Skeletal muscle cell (primary cell): ENCODE data around the gene NFRKB.
"Not testable (repeated sequence)": the region's sequence is repeated elsewhere in the genome, so short reads cannot be mapped to it uniquely, and the experiment has no call there.

Experiments
- DNase-seq: peaks from one replicate; pipeline ENCODE4 v3.0.0-alpha.2; 2010; ENCODE audit warnings: low read depth
- H3K4me3 ChIP-seq: 2 replicates; pipeline ENCODE4 v1.5.1; 2011; ENCODE audit warnings: low read depth, mild to moderate bottlenecking, control low read depth, low read length, moderate library complexity

The NFRKB gene

DNA sequence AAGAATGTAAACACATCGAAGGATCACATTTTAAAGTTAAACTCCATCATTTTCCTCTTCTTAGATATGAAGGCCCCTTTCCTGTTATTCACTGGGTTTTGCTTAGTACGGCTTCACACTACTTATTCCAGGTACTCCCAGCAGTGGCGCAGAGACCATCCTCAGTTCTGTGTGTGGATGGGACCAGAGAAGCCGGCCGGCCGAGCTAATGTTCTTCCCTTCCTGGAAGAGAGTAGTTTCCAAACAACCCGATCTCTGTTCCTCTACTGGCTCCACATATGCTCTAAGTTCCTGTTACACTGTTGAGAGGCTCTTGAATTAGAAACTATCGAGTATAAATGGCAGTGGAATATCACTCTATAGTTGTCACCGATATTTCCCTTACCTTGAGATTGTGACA is 684 bp upstream of the NFRKB start:
- peak overlapping the region; percentile 92 for H3K4me3 ChIP-seq
- DNase-seq, result no peak

DNA sequence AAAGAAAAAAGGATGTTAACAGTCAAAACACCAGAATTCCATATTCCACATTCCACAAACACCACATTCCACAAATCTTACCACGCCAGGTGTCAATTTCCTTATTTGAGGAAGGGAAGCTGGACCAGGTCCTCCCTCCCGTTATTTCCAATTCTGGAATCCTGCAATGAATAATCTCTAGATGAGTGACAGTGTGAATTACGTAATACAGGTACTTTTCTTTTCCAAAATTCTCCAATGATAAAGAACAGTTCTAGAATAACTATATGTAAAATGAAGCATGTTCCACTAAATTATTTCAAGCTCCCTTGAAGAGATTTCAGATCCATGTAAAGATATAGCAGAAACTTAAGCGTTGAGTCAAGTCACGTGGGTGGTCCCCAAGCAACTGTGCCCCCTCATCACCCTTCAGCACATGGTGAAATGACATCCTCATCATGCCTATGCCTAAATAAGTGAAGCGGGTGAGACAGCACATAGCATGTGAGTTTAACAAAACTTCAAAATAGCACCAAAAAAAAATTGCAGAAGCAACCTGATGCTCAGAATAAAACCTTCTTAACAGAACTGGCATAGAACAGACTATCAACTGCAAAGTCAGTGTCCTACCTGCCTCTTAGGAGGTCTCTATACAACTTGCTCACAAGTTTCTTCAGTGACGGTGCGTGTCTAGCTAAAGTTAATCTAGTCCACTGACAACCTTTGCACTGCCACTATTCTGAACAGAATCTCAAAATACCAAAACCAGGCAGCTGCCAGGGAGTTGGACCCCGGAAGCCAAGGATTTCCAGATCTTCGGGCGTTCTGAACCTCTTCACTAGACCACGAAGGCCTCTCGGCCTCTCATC is 876 bp downstream of the NFRKB start:
- peak overlapping the region; percentile 92 for H3K4me3 ChIP-seq
- DNase-seq, result no peak

DNA sequence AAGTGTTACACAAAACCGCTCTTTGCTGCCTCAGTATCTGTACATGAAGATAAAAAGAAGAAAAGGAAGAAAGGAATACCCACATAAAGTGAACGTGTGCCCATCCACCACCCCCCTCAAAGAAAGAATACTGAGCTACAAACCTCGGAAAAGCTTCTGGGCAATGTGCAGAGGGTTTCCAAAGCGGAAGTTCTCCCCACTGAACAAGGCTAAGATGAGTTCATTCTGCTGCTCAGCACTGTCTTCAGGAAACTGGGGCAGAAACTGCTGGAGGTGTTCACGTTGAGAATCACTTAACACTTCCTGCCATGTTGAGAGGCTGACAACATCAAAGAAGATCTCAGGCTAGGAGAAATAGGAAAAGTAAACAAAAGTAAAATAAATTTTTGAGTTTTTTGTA is 6.9 kb downstream of the NFRKB start:
- no peak for DNase-seq
- H3K4me3 ChIP-seq, result no peak overlapping the region

DNA sequence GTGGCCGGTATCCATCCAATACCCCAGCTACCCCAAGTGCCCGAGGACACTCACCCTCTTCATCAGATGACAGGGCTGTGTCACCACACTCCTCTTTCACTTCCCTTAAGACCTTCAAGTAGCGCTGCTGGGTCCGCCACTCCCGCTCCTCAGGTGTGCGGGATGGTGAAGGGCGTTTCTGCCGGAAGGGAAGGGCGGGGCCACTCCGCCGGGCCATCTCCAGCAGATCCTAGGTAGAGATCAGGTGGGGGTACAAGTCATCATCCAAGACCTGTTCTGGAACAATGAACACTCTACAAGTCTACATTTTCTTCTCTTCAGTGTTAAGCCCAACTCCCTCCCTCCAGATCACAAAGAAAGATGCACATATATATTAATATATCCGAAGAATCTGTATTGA is 10.0 kb downstream of the NFRKB start:
- H3K4me3 ChIP-seq, result no peak overlapping the region
- DNase-seq, result no peak

DNA sequence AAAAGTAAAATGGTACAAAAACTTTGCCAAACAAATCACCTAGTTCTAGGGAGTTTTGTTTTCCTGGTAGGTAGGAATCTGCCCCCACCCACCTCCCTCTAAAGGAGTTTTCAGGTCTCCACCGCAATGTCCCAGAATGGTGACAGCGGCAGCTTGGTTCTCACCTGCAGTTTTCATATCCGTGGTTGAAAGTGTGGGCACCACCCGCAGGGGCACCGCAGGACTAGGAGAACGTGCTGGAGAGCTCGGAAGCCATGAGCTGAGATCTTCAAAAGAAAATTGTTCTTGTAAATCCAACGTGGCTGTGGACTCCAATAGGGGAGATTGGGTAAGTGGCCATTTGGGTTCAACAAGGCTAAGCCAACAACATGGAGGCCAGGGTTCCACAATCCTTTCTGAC is 10.8 kb downstream of the NFRKB start:
- no peak for DNase-seq
- H3K4me3 ChIP-seq, result no peak overlapping the region

DNA sequence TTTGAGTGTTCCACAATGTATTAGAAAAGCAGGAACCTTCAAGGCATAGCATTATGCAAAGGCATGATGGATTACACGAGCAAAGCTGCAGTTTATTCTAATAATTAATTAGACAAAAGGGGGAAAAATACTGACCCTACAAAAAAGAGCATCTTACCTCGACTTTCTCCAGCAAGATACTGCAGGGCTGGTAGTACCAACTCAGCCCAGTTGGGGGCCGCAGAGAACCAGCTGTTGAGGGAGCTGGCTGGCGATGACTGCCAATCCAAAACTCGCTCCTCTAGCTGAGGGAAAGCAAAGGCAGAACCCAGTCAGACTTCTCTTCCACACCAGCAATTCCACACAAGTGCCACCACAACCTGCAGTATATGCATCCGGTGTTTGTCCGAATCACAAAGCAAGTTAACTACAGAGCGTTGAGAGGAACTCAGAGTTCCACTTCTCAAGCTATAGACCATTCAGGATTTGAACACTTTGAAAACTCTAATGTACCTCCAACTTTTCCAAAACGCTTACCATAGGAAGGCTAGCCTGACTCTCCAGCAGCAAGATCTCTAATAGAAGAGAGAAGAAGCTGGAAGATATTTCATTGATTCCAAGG is 13.7 kb downstream of the NFRKB start:
- no peak for DNase-seq
- no peak overlapping the region for H3K4me3 ChIP-seq

DNA sequence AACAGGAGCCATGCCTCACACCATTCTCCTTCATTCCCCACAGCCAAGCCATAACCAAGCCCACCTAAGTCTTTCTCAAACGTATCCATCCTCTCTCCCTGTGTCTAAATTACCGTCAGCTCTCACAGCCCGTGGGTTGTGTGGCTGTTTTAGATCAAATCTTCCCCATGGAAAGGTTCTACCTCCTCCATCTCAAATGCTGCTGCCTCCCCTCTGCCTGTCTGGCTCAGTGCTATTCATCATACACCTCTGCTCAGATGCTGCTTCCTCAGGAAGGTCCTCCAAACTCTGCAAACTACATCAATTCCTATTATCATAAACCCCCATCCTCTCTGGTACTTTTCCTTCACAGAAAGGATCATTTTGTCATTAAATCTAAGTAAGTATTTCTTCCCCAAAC is 15.1 kb downstream of the NFRKB start:
- H3K4me3 ChIP-seq, result no peak overlapping the region
- DNase-seq, result no peak

DNA sequence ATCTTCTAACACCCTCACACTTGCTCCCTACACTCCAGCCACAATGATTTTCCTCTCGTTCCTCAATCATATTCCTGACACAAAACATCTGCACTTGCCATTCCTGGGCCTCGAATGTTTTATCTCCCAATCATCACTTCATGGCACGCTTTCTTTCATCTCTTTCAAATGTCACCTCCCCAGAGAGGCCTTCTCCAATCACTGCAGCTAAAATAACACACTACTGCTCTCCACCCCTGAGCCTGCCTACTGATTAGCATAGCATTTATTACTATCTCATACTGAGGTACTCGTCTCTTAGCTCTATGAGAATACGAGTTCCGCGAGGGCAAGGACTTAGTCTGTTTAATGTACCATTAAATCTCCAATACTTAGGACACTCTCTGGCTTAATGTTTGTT is 23.5 kb downstream of the NFRKB start:
- DNase-seq, result no peak
- H3K4me3 ChIP-seq, result no peak overlapping the region

DNA sequence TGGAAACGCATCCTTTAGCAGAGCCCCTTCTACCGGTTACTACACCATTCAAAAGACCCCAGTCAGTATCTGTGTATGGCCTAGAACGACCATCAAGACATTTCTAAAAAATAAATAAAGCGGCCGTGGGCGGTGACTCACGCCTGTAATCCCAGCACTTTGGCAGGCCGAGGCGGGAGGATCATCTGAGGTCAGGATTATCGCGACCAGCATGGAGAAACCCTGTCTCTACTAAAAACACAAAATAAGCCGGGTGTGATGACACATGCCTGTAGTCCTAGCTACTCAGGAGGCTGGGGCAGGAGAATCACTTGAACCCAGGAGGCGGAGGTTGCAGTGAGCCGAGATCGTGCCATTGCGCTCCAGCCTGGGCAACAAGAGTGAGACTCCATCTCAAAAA is 26.8 kb downstream of the NFRKB start:
- not testable (repeated sequence) for DNase-seq, H3K4me3 ChIP-seq

DNA sequence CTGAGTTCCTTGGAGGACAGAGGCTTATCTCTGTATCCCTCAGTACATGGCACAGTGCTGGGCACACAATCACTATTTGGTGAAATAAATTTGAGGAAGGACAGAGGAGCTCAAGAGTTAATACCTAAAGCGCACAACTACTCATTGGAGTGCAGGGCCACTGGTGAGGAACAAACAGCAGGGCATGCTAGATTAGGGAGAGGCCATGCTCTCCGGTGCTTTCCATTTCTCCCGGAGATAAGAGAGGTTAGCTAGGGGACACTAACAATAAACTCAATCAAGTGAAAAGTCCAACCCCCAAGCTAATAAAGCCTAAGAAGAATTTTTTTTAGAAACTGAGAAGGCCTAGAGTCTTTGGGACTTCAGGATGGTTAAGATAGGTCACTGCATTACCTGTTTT is 29.1 kb downstream of the NFRKB start:
- DNase-seq, result no peak
- H3K4me3 ChIP-seq, result no peak overlapping the region

DNA sequence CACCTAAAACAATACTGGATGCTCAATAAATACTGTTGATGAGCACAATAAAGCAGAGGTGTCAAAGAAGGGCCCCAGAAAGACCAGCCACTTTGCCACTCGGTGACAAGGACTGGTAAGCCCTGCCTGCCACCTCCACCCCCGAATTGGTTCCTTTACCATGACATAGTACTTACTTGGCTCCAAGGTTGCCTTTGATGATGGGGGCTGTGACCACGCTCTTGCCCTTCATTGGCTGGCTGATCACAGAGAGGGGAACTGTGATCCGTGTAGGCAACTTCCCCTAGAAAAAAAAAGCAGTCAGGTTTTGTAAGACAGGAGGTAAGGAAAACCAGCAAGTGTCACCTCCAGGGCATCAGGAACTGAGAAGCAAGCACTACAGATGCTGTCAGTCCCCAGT is 29.7 kb downstream of the NFRKB start:
- no peak for DNase-seq
- H3K4me3 ChIP-seq, result no peak overlapping the region

DNA sequence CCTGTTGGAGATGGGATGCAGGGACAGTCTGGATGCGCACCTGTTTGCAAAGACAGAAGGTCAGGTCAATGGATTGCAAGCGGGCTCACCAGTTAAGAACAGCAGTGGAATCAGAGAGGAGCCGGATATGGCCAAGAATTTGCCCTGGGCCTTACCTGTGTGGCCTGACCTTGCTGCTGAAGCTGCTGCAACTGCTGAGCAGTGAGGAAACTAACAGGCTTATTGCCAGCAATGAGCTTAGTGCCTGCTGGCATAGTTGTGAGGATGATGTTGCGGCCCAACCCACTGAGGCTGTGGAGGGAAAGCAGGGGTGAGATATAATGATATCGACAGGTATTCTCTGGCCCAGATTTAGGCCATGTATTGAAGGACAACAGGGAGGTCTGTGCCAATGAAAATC is 30.6 kb downstream of the NFRKB start:
- no peak overlapping the region for H3K4me3 ChIP-seq
- no peak for DNase-seq

DNA sequence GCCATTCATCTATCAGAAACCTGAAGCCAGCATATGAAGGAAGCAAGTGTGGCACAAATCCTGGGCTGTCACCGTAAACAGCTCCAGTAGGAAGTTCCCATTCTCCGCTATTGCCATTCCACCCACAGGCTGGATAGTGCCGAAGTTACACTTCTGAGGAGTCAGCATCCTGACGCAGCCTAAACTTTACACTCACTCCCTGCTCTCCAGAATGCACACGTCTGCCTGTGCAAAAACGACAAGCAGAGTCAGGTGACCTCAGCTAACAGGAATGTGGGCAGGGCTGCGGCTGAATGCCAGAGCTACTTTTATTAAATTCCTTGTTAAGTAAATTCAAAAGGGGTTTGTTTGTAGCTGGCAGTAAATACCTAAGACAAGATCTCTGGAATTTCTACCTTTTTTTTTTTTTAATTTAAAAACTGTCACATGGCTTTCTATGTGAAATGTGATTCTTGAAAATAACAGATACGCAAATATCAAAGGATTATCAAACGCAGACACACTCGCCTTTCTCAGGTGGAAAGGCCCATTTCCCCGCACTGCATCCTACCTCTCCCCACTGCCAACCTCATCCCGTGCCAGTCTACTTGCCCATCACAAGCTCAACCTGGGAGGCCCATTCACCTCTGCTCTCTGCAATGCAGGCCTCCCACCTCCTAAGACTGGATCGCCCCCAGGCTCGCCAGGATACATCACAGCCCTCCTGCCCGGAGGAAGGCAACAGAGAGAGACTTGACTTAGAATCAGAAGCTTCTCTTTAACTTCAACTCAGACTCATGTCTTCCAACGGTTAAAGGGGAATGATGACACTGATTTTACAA is 33.5 kb downstream of the NFRKB start:
- no peak overlapping the region for H3K4me3 ChIP-seq
- peak; percentile 79 for DNase-seq

DNA sequence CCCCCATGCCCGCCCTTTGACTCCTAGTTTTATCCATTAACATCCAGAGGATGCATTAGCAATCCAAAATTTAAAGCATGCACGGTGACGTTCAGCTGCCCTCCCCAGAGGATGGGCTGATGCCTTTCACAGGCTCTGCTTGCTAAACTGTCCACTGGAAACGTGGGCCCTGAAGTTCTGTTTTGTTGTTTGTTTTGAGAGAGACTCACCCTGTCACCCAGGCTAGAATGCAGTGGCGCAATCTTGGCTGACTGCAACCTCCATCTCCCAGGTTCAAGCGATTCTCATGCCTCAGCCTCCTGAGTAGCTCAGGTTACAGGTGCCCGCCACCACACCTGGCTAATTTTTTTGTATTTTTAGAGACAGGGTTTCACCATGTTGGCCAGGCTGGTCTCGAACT is 39.3 kb downstream of the NFRKB start:
- no peak for DNase-seq
- H3K4me3 ChIP-seq, result no peak overlapping the region

DNA sequence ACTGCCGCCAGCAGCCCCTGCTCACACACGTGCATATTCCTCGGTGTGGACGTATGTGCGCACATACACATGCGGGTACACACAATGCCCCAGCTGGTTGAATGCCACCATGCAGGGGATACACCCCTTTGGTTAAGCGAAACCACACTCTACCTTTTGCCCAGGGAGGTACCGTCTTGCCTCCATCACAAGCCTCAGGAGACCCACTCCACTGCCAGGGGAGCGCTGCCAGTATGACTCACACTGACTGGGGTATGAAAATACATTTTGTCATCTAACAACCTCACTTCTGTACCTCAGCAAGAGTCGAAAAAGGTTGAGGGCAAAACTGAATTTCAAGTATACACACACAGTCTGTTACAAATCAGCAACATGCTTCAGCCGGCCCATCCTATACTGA is 40.3 kb downstream of the NFRKB start:
- DNase-seq, result no peak
- H3K4me3 ChIP-seq, result no peak overlapping the region

DNA sequence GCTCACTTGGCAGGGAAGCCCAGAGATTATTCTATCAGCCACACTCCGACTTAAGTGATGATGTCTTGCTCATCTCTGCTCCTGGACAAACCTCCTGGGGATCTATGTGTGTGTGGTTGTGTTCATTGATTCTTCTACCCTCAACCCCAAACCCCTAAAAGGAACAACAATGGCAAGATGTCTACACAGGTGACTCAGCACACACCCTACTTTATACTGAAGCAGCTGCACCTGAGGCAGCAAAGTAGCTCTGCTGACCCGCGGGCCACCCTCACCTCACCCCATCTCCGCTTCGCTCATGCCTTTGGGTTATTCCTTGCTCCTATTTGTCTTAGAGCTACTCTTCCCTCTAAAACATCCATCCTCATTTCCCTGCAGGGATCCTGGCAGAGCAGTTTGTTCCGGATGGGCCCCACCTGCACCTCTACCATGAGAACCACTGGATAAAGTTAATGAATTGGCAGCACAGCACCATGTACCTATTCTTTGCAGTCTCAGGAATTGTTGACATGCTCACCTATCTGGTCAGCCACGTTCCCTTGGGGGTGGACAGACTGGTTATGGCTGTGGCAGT is 41.1 kb downstream of the NFRKB start:
- no peak overlapping the region for H3K4me3 ChIP-seq
- DNase-seq, result no peak

DNA sequence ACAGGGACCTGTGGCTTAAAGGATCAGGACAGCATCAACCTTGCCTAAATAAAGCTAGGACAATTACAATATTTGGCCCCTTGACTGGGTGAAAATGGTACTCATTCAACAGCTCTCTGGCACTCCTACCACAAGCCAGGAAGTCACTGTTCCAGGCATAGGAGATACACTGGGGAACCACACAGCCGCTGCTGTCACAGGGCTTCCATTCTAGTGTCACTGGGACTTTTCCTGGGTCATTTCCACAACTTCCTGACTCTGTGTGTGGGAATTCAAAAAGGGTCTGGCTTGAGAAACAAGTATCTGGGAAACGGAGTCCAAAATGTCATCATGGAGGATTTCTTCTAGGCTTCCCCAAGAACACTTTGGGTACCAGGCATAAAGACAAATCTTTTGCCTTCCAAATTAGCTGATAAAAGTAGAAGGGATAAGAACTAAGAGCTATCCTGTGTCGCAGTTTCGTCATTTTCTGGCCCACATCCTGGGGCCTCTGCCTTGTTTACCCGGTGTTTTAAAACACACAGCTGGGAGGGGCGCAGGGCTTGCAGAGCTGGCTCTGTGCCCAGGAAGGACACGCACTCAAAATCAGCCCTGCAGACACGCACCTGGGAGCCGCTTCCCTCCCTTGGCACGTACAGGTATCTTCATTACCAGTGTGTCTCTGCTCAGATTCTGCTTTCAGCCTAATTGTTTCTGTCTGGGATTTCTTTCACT is 41.7 kb downstream of the NFRKB start:
- no peak overlapping the region for H3K4me3 ChIP-seq
- DNase-seq, result no peak

DNA sequence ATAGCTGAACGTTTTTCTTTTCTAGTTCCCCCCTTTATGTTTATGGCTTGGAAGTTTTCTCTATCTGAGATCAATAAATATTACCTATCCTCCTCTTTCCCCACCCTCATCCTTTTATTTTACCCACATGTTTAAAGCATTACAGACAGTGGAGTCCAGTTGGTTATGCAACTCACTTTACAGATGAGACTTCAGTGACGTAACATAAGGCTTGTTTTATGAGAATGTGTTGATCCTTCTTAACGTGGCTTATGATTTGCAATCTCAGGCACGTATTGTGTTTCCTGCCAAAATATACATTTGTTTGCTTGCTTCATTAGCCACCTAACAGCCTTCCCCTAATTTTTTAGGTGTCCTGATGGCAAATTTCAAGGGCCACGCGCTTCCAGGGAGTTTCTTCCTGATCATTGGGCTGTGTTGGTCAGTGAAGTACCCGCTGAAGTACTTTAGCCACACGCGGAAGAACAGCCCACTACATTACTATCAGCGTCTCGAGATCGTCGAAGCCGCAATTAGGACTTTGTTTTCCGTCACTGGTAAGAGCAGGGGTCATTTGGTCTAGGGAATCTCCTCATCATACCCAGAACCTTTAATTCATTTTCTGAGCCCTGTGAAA is 43.1 kb downstream of the NFRKB start:
- H3K4me3 ChIP-seq, result no peak overlapping the region

DNA sequence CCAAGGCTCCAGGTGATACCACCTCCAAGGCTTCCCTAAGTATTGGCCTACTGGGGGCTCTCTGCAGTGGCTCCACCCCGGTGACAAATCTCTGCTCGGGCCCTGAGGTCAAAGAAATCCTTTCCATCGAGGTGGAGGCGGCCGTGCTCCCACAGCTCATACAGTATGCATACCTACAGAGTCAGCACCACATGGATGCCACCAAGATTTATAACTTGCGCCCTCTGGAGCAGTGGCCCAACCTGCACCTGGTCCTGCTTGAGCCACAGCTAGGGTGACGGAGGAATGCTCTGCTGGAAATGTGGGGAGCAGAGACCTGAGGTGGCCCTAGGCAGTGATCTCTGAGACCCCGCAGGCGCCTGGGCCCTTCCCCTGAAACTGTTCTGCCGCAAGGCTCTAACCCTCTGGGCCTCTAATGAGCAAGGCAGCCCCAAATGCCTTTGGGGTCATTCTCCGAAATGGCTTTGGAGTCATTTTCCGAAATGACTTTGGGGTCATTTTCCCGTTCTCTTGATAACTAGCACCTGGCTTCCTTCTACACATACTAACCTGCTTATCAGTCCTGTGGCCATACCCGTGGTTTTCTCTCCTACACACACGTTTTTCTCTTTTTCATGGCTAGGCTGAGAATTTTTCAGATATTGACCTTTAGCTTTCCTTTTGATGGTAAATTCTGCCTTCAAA is 45.8 kb downstream of the NFRKB start:
- DNase-seq, result no peak
- no peak overlapping the region for H3K4me3 ChIP-seq

More for the DNA sequence above, 43.1 kb downstream of the NFRKB start:
- no peak for DNase-seq
